ENCODE results near the gene MAD2L1.

MAD2L1 gene

DNA sequence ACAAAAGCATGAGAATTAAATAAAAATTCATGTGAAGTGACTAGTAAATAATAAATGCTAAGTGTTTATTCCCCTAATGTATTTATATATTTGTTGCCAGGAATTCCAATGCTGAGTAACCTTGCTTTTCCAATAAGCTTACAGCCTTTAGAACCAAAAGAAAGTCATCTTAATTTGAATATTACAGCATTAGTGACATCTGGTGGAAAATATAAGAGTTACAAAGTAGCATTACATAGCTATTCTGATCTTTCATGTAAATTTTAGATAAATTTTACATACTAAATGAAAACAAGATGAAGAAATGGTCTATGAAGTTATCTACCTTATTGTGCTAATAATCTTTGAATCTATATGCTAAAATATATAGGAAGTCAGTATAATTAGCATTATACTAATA is 10.4 kb downstream of the MAD2L1 start:
- DNase-seq = no peak

DNA sequence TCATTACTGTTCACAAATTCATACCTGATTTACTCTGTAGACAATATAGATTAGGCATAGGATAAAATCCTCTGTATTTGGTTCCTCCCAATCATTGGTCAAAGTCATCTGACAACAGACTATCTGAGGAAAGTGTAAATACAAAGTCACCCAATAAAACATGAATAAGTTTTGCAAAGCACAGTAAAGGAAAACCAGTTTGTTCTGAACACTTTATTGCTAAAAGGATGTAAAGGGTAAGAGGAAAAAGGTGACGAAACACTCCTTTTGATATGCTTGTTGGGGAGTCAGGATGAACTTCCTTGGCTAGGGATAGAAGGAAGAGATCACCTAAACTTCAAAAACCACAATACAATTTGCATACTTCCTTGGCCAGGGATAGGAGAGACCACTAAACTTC is 10.9 kb downstream of the MAD2L1 start:
- DNase-seq = no peak

DNA sequence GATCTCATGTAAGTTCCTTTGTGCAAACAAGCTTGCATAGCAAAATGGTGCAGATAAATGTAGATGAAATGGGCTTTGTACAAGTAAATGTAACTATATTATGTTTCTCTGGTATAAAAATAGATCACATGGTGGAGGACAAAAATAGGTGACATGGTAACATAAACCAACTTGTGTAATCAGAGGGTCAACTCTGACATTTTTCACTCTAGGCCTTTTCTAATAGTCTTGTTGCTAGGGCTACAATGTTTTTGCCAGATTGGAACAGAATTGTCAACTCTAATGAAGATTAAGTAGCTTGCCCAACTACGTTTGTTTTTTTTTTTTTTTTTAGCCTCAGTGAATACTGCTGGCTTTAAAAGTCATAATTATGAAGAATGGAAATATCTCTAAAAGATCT is 11.5 kb downstream of the MAD2L1 start:
- DNase-seq = no peak

DNA sequence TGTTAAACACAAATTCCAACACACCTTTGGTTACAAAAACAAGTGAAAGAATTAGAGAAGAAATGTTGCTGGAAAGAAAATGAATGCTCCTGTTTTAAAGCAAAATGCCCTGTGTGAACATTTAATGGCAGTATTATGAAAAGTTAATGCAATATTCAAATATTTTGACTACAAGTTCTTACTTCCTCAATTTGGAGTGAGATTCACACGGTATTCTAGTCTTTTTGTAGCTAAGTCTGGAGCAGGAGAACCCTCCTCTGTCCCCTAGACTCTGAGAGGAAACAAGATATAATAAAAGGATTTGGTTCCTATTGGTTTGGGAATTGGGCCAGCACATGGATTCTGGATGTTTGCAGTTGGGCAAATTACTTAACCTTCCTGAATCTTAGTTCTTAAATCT is 12.7 kb downstream of the MAD2L1 start:
- no peak for DNase-seq

DNA sequence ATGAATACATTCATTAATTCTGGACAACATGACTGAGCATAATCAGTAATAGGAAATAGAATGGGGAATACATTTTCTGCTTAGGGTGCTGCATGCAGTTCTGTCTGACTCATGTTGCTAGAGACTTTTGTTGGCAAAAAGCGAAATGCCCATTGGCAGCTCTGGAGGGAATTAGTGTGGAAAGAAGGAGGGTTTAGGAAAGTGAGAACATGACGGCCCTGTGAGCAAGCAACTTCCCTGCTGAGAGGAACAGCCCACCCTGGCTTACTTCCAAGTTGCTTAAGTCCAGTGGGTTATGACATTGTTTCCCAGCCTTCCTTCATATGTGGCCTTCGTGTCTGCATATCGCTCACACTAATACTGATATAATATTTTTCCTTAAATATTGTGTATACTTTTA is 13.8 kb downstream of the MAD2L1 start:
- DNase-seq = no peak

DNA sequence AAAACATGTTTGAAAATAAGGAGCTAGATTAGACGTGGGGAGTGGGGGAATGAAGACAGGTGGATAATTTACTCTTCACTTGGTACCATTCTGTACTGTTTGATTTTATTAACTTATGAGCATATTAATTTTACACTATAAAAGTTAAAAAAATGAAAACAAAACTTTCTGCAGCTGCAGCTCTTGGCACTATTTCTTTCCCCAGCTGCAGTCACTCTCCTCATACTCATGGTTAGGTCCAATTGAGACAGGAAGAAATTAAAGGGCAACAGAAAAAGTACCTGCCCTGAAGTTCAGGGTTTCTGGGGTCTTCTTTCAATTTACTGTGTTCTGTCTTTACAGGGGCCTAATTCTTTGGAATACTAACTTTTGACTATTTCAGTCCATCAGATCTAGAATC is 15.4 kb downstream of the MAD2L1 start:
- DNase-seq = no peak

DNA sequence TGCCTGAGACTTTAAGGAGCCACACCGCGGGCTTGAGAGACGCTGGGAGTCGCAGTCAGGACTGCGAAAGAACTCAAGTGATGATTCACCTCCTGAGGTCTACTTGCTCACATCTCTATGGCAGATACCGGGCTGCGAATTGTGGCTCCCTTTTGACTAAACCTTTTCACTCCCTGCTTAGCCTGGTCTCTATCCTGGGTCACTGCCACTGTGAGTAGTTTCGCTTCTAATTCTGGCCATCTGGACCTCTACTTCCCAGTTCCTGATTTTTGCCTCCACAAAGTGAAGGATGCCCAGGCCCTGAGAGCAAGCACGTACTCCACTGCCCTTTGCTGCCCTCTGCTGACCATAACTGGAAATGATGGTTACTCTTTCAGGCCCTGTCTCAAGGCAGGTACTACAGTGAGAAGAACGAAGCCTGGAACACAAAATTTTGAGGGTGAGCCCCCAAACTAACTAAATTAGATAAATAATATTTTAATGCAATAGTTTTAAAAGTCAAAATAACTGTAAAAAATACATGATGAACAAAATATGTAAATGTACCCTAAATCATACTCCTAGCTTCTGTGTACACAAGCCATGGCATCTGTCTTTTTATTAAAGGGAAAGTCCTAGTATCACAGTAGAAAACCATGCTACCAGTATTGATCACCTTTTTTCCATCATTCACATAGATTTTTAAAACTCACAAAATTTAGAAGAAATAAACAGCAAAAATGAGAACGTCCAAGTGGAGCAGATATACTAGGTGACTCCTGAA is 16.7 kb downstream of the MAD2L1 start:
- peak; percentile 67 to 77 for DNase-seq

DNA sequence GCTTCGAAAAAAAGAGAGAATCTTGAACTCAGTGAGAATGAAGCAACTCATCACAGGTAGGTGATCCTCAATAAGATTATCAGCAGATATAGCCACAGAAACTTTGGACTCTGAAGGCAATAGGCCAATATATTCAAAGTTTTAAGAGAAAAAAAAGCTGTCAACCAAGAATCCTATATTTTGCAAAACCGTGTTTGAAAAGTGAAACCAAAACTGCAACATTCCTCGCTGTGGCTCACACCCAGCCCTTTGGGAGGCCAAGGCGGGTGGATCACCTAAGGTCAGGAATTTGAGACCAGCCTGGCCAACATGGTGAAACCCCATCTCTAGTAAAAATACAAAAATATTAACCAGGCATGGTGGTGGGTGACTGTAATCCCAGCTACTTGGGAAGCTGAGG is 22.8 kb downstream of the MAD2L1 start:
- DNase-seq = no peak

DNA sequence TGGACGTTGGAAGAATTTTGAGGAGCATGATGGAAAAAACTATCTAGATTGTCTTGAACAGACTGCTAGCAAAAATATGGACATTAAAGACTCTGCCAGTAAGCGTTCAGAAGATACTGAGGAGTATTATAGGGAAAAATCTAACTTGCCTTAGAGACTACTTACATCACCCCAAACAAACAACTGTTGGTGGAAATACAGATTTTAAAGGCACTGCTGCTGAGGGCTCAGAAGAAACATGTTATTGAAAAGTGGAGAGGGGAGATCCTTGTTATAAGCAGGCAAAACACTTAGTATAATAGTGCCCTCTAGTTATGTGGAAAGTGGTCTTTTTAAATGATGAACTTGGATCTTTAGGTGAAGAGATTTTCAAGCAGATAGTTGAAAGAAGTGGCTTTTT is 29.2 kb downstream of the MAD2L1 start:
- no peak for DNase-seq

DNA sequence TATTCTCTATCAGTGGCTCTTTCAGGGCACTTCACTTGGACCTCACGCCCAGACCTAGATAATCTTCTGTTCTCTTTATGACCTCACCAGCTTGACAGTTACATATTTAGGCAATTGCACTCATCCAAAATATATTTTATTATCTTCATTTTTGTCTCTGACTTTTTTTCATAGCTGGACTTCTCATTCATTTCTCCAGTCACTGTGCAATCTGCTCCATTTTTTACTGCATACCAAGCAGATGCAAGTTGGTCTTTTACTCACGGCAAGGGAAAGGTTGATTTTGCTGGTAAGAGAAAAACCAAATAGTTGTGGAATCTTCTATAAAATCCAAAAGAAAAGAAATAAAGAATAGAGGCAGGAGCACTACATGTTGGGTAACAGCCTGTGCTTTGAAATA is 31.7 kb downstream of the MAD2L1 start:
- no peak for DNase-seq

DNA sequence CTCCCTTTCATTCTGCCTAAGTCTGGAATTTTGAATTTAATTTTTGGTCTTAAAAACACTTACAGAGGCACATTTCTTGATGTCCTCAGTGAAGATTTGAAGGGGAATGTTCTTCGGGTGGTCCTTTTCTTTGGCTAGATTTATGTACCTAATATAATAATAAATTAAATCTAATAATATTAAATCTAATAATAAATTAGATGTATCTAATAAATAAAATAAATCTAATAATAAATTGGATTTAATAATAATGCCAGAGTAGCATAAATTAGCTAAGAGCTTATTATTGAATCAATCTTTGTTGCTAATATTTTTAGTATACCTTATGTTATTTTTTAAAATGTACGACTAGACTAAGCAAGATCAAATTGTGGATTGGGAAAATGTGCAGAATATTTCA is 39.8 kb downstream of the MAD2L1 start:
- DNase-seq = no peak

DNA sequence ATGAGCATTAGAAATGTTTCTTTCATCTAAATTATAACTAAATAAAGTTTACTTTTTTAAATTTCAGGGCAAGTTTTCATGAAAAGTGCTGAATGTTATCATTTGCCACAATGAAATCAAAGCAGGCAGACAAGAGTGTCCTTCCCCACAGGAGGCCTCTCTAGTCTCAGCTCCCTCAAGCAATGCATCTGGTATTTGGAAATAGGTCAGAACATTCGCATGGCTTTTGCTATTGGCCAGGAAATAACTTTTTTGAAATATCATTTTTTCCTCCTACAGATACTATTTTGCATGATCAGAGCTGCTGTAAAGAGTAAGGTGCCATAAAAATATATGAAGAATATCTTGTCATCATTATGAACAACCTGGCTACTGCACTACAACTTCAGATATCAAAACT is 41.1 kb downstream of the MAD2L1 start:
- no peak for DNase-seq

DNA sequence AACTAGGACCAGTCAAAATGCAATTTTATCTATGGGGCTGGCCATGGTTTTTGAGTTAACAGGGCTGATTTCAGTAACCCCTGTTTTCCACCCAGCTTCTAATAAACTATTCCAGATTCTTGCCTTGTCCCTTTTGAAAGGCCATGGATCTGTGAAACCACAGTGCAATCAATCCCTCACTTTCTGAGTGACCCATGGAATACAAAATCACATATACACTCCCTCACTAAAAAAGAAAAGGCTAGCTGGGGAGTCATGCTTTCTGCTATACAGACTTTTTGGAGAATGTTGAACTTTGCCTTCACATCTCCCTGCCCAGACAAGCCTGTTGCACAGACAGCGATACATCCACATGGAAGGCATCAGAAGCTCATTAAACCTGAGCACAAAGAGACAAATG is 47.9 kb downstream of the MAD2L1 start:
- DNase-seq = no peak

DNA sequence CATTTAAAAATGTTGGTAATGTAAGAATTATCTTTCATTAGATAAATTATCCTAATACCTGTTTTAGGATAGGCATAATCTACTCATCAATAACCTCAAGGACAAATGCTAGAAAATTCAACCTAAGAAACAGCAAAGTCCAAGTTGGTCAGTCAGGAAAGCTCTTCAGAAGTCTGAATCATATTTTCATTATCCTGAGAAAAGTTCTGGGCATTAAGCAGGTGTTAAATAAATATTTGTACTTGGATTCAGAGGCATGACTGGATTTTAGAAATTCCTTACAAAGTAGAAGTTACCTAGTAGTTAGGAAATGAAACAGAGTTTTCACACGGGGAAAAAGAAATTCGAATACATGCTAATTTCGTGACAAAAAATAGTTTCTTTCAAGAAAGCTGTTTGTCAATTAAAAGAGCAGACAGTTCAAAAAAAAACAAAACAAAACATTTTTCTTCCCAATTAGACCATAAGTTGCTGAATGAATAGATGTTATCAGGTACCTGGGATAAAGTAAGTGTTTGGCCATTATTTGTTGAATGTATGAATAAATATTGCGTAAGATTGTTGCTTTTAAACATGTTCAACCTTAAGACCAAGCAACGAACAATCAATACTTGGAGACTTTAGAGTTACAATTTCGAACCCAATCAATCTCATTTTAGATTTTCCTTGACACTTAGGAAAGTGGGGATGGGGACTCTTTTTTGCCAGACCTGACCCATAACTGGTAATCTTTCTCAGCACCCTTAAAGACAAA is 48.5 kb downstream of the MAD2L1 start:
- no peak for DNase-seq

DNA sequence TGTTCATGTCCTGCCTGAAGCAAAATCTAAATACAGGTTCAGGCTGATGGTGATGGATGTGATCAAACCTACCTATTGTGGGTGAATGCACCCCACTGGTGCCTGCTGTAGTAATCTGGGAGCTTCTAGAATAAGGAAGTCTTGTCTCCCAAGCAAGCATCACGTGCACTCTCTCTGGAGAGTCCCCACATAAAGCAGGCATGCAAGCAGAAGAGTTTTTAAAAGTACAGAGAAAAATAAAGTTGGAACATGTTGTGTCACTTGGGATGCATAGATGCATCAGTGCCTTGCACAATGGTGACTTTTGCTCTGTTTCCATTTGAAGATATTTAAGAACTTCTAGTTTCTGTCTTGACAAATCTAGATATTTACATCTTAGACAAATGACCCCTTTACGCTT is 54.9 kb downstream of the MAD2L1 start:
- no peak for DNase-seq

DNA sequence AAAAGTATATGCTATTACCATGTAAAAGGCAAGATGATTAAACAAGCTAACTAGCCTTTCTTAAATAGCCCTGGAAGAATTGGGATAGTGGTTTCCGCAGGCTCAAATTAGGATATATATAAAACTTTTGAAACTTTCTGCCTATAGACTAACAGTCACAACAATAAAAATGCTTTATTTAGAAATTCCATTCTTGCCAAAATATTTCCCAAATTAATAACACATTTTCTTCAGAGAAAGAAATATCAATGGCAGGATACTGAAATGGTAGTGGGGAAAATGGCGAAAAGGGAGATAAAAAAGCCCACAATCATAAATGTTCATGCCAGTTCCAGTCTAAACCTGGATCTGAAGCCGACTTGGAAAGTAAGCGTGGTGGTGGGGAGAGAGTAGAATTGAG is 56.0 kb downstream of the MAD2L1 start:
- no peak for DNase-seq

DNA sequence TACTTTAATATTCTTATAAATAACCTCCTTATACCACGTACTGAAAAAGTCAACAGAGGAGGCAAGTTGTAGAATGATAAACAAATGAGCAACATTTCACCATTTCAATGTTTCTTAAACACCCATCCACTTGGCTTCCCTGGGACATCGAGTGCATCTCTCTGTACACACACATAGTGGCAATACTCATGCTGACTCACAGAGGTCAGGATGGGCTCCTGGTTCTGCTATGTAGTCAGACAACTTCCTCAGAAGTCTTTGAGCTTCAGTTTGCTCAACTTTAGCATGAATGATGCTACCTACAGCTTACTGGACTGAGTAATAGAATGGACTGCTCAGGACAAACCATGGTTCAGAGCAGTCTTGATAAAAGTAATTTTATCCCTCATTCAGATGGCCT is 56.9 kb downstream of the MAD2L1 start:
- DNase-seq = no peak

DNA sequence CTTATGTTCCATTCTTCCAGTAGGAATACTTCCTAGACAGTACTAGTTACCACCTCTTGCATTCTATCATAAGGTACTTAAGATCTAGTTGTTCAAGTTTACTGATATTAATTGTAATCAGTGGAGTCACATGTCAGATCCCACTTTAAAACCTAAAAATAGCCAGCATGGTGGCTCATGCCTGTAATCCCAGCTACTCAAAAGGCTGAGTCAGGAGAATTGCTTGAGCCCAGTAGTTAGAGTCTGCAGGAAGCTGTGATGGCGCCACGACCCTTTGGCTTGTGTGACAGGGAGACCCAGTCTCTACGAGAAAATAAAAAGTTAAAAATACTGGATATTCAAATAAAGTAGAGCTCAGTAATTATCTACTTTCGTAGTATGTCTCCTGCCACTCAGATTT is 57.7 kb downstream of the MAD2L1 start:
- DNase-seq = no peak

DNA sequence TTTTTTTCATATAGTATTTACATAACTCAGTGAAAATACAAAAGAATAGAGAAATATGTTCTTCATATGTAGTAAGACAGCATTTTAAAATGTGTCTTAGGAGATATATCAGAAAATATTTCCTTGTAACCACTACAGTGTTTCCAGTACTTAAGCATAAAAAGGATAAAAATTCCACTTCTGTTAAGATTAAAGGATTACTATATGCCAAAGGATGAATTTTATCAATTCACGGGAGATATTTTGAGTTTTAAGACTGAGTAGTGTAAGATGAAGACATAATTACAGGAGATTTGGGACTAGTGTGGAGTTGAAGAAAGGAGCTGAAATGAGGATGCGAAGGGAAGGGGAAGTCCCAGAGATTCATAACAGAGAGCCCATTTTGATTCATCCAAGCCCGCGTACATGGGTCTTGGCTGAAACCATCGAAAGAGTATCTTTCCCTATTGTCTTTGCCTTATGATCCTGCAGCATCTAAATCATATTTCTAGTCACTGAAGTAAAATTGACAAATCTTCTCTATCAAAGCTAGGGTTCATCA is 58.7 kb downstream of the MAD2L1 start:
- no peak for DNase-seq

DNA sequence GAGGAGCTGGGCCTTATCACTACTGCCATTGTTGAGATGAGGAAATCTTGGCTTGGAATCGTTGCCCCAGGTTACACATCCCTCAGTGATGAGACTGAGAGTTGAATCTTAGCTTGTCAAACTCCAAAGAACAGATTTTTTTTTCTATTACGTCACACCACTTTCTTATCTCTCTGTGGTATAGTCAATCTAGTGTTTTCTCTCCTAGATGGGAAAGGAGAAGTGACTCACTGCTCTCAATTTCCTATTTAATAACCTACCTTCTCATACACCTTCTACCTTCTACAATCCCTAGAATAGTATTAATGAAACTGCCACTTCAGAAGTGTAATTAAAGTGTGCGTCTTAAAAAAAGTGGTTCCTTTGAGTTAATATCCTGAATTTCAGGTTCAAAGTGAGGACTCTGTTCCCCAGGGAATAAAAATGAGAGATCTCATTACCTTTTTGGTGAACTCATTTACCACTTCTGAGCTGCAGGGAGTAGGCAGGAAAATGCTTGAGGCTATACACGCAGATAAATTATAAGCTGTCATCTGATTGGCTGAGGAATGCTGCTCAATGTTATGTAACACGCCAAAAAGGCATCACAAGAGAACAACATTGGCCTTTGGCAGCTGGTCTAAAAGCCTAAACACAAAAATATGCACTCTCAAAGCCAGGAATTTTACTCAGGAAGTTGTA is 59.3 kb downstream of the MAD2L1 start:
- no peak for DNase-seq
